IPS DF 4.7 (cell line): ENCODE results near the gene ZBTB2.
"Not testable (repeated sequence)": the region's sequence is repeated elsewhere in the genome, so short reads cannot be mapped to it uniquely, and the experiment has no call there.

Experiments used
- DNase-seq: peaks from one replicate; pipeline ENCODE4 v3.0.0-alpha.2; 2013; ENCODE audit warnings: low spot score; ENCODE audit errors: extremely low read depth

ZBTB2 gene

DNA sequence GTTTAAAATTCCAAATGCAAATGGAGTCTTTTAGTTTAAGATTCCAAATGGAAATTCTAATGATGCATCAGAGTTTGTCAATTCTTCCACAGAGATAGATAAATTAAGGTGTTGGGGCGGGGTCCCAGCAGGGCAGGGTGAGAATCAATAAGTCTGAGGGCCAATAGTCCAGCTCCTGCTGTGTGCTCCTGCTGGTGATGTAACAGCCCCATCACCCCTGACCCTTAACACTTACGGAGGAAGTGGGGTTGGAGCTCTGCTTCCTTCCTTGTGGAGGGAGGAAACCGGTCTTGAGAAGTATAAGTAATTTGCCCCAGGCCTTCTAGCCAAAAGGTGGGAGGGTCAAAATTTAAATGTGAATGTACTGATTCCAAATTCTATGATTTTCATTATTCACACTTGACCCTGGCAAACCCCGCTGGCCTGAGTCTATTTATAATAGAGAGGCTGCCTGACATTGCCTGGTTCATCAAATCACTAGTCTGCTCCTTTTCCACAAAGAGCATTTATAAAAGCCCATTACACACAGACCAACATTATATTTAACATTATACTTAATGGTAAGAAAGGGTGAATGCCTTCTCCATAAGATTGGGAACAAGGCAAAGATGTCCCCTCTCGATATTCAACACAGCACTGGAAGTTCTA, 17.2 kb downstream of the ZBTB2 start:
- DNase-seq = no peak

DNA sequence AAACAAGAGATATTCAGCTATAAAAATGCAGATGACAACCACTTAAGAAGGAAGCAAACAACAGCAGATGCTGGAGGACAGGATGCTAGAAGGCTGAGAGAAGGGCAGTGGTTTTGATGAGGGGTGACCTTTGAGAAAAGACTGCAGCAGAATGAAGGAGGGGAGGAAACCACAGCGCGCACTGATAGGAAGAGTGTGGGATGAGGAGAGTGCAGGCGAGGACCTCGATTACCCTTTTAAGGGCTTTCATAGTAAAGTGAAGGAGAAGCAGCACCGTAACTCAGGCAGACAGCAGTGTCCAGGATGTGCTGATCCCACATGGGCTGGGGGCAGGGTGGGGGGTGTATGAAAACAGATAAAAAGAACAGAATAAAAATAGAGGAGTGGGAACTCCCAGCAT, 19.2 kb downstream of the ZBTB2 start:
- DNase-seq = no peak

DNA sequence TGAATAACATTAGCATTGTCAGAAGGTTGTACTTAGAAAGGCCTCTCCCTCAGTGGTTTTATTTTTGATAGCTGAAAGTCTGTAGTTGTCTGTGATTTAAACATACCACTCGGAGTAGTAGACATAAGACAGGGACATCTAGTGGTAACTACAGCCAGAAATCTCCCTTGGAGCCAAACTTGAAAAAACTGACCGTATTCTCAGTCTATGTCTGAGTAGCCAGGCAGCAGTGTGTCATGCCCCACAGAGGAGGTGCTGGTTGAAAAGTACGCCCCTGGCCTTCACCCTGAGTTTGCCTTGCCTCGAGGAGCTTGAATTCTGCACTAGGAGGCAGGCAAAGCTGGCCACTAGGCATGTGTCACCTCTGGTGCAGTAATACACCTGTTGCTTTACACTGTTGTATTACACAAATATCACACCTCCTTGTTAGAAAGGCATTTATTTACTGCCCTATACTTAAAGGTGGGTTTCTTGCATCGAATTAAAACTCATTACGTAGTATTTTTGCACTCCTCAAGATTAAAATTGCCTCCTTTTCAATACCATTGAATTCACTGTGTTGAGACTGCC, 20.8 kb downstream of the ZBTB2 start:
- DNase-seq = no peak

DNA sequence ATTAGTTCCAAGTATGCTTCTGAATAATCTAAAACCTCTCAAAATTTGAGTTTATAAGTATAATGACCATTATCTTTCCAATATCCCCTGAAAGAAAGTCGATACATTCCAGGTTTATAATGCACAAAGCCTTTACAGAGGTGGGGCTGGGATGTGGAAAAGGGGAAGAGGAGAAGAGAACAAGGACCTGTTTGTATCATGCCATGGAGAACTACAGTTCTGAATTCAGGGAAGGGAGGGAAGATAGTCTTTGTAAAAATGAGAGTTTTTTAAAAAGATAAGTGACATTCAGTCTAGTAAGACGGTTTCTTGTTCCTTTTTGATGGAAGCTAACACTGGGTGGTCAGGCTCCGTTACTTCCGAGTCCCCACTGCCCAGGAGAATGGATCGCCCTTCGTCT, 26.1 kb downstream of the ZBTB2 start:
- DNase-seq = no peak

DNA sequence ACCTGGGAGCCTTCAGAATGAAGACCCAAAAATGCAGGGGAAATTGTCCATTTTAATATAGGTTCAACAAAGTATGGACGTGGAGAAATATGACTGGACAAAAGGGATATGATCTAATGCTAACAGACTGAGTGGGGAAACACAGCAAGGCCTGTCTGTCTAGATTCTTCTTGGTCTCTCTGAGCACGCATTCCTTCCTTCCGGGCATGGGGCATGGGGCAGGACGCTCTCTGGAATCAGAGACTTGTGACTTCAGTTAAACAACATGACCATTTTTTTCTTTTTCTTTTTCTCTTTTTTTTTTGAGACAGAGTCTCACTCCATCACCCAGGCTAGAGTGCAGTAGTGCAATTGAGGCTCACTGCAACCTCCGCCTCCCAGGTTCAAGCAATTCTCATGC, 31.9 kb downstream of the ZBTB2 start:
- DNase-seq = no peak

DNA sequence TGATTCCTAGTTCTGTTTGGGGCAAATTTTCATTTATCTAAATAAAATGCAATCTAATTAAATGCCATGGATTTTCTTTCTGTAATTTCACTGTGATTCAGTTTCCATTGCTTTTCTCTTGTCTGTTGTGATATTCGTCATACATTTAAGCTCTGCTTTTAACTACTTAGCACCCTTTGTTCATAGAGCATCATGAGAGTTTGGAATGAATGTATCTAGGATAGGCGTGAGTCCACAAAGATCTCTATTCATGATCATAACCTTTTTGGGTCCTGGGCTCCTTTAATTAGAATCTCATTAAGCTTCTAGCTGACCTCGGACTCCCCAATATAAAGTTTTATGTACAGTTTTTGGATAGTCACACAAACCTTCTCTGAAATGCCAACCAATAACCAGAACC, 32.9 kb downstream of the ZBTB2 start:
- DNase-seq = no peak

DNA sequence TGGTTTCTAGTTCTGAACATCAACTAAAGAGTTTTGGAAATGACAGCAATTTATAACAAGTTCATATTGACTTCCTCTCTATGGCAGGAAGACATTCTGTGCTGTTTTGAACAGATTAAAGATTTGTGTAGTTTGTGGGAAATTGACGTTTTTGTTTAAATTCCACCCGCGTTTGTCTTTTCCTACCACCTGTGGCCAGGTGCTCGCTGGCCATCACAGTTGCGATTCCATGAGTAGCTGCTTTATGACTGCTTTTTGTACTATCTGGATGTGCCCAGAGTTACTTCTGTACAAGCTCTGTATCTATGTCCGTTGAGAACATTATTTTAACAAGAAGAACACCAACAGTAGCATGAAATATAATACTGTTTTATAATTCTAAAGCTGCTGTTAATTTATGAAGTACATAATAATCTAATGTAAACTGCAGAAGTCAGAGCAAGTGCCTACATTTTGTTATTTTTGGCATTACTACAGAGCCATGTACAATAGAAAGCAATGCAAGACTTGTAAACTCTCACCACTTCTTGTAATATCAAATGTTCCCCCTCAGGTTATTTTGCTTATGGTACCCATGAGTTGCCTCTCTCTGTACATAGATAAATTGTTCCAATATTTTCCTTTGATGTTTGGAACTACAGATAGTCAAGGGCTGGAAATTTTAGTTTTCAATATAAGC, 33.5 kb downstream of the ZBTB2 start:
- DNase-seq = no peak

DNA sequence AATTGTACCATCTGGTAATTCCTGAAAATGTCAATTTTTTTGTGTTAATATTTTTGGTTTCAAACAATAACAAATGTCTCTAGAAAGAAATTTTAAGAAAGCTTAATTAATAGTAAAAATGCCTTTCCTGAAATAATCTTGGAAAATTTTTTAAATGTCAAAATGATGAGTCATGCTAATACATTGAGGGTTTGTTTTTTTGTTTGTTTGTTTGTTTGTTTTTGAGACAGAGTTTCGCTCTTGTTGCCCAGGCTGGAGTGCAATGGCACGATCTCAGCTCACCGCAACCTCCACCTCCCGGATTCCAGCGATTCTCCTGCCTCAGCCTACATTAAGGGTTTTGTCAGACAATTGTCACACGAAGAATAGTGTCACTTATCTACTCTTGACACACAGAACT, 34.4 kb downstream of the ZBTB2 start:
- not testable (repeated sequence) for DNase-seq

DNA sequence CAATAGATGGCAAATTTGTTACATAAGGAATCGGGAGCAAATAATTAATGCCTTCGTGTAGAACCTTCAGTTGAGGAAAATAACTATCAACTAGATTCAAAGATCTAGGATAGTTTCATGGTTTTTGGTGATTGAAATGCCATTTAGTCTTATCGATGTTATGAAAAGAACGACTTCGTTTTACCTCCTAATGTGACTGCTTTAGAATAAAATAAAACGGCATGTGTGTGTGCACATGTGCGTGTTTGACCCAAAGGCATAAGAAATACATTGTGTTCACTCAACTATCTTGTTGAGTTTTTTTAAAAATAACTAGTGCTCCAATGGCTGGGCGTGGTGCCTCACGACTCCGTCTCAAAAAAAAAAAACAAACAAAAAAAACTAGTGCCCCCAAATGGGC, 37.6 kb downstream of the ZBTB2 start:
- no peak for DNase-seq

DNA sequence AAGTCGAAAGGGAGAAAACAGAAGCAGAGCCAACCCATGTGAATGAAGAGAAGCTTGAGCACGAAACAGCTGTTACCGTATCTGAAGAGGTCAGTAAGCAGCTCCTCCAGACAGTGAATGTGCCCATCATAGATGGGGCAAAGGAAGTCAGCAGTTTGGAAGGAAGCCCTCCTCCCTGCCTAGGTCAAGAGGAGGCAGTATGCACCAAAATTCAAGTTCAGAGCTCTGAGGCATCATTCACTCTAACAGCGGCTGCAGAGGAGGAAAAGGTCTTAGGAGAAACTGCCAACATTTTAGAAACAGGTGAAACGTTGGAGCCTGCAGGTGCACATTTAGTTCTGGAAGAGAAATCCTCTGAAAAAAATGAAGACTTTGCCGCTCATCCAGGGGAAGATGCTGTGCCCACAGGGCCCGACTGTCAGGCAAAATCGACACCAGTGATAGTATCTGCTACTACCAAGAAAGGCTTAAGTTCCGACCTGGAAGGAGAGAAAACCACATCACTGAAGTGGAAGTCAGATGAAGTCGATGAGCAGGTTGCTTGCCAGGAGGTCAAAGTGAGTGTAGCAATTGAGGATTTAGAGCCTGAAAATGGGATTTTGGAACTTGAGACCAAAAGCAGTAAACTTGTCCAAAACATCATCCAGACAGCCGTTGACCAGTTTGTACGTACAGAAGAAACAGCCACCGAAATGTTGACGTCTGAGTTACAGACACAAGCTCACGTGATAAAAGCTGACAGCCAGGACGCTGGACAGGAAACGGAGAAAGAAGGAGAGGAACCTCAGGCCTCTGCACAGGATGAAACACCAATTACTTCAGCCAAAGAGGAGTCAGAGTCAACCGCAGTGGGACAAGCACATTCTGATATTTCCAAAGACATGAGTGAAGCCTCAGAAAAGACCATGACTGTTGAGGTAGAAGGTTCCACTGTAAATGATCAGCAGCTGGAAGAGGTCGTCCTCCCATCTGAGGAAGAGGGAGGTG, 38.7 kb downstream of the ZBTB2 start:
- DNase-seq = no peak

DNA sequence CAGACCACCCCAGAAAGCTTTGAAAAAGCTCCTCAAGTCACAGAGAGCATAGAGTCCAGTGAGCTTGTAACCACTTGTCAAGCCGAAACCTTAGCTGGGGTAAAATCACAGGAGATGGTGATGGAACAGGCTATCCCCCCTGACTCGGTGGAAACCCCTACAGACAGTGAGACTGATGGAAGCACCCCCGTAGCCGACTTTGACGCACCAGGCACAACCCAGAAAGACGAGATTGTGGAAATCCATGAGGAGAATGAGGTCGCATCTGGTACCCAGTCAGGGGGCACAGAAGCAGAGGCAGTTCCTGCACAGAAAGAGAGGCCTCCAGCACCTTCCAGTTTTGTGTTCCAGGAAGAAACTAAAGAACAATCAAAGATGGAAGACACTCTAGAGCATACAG, 39.6 kb downstream of the ZBTB2 start:
- no peak for DNase-seq

DNA sequence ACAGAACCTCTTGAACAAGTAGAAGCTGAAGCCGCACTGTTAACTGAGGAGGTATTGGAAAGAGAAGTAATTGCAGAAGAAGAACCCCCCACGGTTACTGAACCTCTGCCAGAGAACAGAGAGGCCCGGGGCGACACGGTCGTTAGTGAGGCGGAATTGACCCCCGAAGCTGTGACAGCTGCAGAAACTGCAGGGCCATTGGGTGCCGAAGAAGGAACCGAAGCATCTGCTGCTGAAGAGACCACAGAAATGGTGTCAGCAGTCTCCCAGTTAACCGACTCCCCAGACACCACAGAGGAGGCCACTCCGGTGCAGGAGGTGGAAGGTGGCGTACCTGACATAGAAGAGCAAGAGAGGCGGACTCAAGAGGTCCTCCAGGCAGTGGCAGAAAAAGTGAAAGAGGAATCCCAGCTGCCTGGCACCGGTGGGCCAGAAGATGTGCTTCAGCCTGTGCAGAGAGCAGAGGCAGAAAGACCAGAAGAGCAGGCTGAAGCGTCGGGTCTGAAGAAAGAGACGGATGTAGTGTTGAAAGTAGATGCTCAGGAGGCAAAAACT, 40.1 kb downstream of the ZBTB2 start:
- no peak for DNase-seq

DNA sequence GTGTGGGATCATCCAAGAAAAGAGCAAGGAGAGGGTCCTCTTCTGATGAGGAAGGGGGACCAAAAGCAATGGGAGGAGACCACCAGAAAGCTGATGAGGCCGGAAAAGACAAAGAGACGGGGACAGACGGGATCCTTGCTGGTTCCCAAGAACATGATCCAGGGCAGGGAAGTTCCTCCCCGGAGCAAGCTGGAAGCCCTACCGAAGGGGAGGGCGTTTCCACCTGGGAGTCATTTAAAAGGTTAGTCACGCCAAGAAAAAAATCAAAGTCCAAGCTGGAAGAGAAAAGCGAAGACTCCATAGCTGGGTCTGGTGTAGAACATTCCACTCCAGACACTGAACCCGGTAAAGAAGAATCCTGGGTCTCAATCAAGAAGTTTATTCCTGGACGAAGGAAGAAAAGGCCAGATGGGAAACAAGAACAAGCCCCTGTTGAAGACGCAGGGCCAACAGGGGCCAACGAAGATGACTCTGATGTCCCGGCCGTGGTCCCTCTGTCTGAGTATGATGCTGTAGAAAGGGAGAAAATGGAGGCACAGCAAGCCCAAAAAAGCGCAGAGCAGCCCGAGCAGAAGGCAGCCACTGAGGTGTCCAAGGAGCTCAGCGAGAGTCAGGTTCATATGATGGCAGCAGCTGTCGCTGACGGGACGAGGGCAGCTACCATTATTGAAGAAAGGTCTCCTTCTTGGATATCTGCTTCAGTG, 40.8 kb downstream of the ZBTB2 start:
- DNase-seq = no peak

DNA sequence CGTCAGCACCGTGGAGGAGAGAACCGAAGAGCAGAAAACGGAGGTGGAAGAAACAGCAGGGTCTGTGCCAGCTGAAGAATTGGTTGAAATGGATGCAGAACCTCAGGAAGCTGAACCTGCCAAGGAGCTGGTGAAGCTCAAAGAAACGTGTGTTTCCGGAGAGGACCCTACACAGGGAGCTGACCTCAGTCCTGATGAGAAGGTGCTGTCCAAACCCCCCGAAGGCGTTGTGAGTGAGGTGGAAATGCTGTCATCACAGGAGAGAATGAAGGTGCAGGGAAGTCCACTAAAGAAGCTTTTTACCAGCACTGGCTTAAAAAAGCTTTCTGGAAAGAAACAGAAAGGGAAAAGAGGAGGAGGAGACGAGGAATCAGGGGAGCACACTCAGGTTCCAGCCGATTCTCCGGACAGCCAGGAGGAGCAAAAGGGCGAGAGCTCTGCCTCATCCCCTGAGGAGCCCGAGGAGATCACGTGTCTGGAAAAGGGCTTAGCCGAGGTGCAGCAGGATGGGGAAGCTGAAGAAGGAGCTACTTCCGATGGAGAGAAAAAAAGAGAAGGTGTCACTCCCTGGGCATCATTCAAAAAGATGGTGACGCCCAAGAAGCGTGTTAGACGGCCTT, 41.6 kb downstream of the ZBTB2 start:
- DNase-seq = no peak

DNA sequence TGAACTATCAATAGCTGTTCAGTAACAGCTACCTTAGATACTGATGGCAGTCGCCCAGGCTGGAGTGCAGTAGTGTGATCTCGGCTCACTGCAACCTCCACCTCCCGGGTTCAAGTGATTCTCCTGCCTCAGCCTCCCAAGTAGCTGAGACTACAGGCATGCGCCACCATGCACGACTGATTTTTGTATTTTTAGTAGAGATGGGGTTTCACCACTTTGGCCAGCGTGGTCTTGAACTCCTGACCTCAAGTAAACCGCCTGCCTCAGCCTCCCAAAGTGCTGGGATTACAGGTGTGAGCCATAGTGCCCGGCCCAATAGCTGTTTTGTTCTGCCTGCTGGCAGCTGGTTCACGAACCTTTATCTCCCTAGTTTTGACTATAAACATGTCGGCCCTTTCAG, 48.6 kb downstream of the ZBTB2 start:
- not testable (repeated sequence) for DNase-seq

DNA sequence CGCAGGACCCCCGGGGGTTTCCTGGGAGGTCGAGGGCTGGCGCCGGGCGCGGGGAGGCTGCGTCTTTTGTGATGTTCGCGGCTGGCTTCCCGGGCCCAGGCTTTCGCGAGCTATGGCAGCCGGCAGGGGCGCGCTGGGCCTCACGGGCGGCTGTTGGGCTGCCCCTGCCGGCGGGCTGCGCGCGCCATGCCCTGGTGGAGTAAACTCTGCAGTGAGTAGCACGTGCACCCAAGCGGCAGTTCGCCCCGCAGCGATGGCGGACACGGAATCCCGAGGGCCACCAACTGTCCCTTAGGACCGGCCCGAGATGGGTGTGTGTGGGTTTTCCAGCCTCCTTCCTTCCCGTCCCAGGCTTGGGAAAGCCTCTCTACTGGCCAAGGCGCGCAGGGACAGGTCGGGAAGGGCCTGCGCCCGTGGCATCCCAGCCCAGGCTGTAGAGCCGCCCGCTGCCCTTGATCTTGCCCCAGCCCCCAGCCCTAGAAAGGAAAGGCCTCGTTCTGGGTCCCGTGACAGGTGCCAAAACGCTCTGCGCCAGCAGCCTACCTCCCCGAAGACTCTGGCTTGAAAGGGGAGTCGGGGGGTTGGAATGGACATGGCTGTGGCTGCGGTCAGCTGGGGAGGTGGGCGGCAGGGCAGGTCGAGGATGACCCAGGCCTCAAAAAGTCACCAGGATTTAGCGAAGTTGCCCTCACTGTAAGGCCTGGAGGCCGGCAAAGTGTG, 49.7 kb downstream of the ZBTB2 start:
- no peak for DNase-seq

DNA sequence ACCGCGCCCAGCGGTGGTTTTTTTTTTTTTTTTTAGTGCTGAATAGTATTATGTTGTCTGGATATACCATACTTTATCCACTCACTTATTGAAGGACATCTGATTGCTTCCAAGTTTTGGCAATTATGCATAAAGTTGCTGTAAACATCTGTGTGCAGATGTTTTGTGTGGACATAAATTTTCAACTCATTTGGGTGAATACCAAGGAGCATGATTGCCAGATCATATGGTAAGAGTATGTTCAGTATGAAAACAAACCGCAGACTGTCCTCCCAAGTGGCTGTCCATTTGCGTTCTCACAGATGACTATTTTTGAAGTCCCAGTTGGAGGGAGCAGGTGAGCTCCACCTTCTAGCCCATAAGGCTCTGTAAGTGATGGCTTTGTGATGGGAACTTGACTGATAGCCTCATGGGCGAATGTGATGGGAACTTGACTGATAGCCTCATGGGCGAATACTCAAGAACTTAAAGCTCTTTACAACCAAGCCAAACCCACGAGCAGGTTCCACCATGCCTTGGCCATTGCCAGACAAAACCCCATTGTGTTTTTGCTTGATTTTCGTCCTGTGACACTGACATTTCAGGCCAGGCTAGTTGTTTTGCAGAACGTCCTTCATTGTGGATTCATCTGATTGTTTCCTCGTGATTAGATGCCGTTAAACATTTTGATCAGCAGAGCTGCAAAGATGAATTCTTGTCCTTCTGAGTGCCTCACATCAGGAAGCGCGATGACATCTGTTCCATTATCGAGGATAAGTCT, 51.0 kb downstream of the ZBTB2 start:
- DNase-seq = no peak

DNA sequence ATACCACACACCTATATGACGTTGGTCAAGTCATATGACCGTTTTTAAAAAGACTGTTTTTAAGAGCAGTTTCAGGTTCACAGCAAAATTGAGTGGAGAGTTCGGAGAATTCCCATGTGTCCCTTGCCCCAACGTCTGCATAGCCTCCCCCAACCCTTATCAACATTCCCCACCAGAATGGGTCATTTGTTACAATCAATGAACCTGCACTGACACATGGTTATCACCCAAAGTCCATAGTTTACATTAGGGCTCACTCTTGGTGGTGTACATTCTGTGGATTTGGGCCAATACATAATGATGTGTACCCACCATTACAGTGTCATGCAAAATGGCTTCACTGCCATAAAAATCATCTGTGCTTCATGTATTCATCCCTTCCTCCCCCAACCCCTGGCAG, 52.0 kb downstream of the ZBTB2 start:
- DNase-seq = no peak

DNA sequence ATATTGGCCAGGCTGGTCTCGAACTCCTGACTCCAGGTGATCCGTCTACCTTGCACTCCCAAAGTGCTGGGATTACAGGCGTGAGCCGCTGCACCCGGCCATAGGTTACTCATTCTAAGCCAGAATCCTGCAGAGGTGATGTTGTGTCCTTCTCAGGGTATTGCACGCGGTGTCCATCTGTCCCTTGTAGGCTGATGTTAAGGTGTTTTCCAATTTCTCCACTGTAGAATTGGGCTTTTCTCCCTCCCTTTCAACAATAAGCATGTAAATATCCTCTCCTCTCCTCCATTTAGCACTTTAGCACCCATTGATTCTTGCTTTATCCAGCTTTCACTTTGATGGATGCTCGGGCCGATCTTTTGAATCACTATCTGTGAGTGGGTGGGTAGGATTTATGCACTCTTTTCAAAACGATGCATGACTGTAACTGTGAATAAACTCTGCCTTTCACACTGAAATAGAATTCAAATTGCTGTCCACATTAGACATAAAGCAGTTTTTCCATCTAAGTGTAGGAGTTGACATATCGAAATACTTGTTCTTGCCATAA, 52.6 kb downstream of the ZBTB2 start:
- DNase-seq = no peak
